HUDEP-2 (cell line): ENCODE results near the gene FCRLB.
A peak's percentile ranks its signal among the peaks of the same experiment; 100 is the strongest.
"Not testable (repeated sequence)": the region's sequence is repeated elsewhere in the genome, so short reads cannot be mapped to it uniquely, and the experiment has no call there.

ENCODE experiments used
- DNase-seq, 76 experiments: peaks; one replicate each; lab custom pipeline; 2025; ENCODE audit not compliant: unreplicated experiment in 76 of 76; lab: John Stamatoyannopoulos, UW

The FCRLB gene, protein sequence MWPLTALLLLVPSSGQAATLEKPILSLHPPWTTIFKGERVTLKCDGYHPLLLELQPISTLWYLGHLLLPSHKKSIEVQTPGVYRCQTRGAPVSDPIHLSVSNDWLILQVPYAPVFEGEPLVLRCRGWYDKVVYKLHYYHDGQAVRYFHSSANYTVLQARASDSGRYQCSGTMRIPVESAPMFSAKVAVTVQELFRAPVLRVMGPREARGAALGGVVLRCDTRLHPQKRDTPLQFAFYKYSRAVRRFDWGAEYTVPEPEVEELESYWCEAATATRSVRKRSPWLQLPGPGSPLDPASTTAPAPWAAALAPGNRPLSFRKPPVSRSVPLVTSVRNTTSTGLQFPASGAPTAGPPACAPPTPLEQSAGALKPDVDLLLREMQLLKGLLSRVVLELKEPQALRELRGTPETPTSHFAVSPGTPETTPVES

DNA sequence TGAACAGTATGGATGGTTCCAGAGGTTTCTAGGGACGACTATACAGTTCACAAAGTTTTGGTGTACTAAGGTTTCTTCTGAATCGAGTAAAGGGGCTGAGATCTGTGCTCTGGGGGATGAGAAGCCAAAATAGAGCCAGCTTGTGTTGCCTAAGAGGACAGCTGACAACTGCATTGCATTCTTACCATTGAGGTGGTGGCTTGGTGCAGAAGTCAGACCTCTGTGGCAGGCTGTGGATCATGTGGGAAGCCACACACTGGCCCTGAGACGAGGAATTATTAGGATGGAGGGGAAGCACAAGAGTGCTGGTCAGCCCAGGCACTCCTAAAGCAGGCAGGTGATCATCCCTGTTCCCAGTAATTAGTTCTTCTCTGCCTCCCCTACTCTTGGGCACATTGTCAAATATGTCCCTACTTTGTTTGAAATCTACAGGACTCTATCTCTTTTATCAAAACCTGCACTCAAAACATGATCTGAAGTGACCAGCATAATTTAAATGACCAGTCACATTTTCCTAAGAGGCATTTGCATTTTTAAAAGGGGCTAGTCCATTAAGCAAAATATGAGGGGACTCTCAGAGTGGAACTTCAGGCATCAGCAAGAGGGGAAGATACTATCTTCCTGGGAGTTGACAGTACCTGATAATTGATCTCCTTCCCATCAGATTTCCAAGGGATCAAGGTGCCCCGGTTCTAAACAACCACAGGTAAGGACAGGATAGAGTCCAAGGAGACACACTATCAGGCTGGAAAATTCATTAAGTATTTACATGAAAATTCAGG lies at the start of gene FCRLB:
FCRLB (plus strand) TSS at position 589 of the 782 bp plus-strand sequence. CDS start 1,129 bp downstream, outside the sequence.
- DNase-seq, result peak in 1 of 76 experiments; percentile 17

DNA sequence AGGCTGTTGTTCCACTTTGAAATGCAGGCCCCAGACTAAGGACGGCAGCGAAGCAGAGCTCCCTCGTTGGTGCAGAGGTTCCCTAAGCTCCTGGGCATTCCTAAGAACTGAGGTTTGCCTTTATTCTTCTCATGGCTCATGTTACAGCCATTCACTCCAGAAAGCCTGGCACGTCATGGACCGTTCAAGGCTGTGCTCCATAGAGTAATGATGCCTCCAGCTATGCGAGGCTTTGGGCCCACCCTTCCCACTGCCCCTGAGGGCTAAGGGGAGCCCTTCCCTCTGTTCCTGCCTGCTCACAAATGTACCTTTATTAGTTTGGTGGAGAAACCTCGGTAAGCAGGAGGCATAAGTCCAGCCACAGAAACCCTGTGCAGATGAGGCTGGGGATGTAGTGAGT lies 47.9 kb upstream of the FCRLB start:
- not testable (repeated sequence) for DNase-seq

DNA sequence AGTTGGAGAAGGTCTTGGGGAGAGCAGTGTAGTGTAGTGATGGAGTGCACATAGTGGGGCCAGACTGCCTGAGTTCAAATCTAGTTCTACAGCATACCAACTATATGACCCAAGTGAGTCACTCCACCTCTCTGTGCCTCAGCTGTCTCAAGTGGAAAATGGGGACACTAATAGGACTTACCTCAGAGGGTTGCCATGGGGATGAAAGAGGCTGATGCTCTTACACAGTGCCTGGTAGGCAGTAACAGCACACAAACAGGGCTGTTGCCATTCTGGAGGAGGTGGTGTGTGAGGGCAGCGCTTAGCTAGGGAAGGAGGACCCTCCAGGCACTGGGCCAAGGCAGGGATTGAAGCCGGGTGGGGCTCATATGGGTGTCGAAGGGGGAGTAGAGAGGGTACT lies 46.9 kb upstream of the FCRLB start:
- not testable (repeated sequence) for DNase-seq

DNA sequence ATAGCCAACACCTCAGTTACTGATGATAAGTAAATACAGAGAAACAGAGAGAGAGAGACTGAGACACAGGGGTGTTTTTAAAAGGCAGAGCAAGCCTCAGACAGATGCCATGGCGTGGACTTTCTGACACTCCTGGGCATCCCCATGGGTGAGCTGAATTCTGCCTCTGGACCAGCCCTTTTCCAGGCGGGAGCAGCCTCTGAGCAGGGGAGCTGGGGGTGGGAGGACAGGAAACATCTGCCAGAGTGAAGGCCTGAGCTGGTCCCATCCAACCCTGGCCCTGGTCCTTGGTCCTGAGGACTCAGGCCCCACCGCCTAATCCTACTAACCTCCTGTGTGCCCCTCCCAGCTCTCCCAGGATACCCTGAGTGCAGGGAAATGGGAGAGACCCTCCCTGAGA lies 46.4 kb upstream of the FCRLB start:
- DNase-seq, result not testable (repeated sequence)

DNA sequence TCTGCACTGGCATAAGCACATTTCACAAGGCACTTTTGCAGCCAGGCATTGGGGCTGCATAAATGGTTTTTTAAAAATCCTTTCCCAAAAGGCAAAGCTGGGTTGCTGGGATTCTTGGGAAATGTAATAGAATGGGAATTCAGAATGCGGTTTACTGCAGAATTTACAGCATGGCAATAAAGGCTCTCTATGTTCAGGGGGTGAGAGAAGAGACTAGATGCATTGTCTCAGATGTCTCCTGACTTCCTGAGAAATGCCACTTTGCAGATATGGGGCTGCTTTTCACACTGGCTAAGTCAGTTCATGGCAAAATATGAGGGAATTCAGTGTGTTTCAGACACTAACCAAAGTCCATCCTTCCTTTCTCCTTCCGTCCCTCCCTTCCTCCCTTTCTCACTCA lies 44.9 kb upstream of the FCRLB start:
- no peak for DNase-seq

DNA sequence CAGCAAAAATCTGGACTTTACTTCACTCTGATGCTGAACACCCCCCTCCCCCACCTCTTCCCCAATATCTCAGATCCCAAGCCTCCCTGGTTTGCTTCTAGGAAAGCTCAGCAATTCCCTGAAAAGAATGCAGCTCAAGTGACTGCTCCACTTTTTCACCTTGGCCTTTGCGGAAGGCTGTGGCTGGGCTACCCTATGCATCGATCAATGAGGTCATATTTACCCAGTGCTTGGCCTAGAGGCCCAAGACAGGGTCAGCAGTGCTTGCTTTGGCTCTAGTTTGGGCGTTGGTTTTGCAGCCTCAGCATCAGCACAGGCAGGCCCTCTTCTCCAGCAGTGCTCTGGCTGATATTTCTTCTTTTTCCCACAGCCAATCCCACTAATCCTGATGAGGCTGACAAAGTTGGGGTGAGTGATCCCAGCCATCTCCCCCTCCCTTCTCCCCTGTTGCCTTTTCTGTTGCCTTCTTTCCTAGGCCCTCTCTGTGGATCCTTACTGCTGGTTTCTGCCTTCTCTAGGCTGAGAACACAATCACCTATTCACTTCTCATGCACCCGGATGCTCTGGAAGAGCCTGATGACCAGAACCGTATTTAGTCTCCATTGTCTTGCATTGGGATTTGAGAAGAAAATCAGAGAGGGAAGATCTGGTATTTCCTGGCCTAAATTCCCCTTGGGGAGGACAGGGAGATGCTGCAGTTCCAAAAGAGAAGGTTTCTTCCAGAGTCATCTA lies 44.2 kb upstream of the FCRLB start:
- DNase-seq, result no peak

DNA sequence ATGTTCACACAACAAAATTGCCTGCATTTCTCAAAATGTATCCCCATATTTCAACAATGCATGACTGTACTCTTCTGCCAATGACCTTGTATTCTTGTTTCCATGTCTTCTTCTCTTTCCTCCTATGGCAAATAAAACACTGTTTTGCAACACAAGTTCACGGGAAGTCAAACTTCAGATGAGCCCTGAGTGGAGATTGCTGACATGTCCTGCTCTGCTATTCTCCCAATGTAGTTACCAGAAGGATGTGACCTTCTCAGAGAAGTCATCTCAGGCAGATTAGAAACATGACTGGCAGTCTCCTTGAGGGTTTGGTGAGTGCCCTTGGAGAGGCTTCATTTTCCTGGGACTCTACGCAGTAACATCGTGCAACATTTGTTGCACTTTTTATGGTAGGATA lies 42.8 kb upstream of the FCRLB start:
- DNase-seq, result no peak

DNA sequence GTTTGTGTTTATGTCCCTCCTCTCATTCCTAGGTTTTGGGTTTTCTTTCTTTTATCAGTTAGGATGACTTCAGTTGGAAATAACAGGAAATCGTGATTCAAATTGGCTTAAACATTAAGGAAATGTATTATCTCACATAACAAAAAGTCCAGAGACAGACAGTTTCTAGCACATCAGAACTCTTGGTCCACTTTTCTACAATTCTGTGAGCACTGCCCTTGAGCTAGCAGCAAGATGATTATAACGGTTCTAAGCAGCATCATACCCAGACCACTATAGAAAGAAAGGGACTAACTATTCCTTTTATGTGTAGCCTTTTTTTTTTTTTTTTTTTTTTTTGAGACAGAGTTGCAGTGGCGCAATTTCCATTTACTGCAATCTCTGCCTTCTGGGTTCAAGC lies 39.5 kb upstream of the FCRLB start:
- DNase-seq, result no peak

DNA sequence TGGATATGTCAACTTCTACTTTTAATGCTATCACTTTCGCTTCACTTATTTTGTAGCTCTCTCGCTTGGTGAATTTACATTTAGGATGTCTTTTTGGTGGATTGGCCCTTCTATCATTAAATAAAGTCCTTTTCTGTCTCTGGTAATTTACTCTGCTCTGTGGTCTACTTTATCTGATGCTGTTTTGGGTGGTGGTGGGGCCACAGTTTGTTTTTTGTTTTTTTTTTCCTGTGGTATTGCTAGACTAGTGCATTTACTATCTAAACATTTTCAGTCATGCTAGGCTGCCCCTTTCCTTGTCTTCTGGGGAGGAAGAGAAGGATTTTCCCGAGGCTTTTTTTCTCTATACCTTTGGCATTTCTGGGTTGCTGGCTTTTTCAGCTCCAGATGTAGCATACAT lies 32.4 kb upstream of the FCRLB start:
- no peak for DNase-seq

DNA sequence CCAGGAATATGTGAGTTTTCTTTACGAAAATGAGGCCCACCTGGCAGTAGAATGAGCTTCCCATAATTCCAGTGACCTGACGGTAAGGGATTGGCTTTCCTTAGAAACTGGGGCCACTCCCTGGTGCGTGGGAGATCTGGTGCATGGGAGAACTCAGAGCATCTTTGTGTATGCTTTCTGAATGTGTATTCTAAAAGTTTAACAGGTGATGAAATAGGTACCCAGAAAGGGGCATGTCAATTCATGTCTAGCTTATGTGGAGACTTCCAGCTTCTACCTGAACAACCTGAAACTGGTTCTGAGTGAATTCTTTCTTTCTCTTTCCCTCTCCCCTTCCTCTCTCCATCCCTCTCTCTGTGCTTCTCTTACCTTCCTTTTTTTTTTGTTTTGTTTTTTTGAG lies 29.5 kb upstream of the FCRLB start:
- no peak for DNase-seq

DNA sequence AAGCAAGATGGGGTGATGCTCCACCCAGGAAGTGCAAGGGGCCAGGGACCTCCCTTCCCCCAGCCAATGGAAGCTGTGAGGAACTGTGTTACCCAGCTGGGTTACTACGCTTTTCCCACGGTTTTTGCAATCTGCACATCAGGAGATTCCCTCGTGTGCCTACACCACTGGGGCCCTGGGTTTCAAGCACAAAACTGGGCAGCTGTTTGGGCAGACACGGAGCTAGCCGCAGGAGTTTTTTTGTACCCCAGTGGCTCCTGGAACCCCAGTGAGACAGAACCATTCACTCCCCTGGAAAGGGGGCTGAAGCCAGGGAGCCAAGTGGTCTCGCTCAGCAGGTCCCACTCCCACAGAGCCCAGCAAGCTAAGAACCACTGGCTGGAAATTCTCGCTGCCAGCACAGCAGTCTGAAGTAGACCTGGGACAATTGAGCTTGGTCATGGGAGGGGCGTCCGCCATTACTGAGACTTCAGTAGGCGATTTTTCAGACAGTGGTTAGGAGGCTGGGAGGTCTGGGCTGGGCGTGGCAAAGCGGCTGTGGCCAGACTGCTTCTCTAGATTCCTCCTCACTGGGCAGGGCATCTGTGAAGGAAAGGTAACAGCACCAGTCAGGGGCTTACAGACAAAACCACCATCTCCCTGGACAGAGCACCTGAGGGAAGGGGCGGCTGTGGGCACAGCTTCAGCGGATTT lies 28.2 kb upstream of the FCRLB start:
- not testable (repeated sequence) for DNase-seq

DNA sequence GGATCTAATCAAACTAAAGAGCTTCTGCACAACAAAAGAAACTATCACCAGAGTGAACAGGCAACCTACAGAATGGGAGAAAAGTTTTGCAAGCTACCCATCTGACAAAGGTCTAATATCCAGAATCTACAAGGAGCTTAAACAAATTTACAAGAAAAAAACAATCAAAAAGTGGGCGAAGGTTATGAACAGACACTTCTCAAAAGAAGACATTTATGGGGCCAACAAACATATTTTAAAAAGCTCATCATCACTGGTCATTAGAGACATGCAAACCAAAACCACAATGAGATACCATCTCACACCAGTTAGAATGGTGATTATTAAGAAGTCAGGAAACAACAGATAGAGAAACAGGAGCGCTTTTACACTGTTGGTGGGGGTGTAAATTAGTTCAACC lies 23.0 kb upstream of the FCRLB start:
- DNase-seq, result not testable (repeated sequence)

DNA sequence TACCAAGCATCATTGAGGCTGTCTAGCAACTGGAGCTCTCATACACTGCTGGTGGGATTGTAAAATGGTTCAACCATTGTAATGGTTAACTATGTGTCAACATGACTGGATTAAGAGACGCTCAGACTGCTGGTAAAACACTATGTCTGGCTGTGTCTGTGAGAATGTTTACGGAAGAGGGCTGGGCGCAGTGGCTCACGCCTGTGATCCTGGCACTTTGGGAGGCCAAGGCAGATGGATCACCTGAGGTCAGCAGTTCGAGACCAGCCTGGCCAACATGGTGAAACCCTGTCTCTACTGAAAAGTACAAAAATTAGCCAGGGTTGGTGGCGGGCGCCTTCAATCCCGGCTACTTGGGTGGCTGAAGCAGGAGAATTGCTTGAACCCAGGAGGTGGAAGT lies 19.1 kb upstream of the FCRLB start:
- DNase-seq, result no peak

DNA sequence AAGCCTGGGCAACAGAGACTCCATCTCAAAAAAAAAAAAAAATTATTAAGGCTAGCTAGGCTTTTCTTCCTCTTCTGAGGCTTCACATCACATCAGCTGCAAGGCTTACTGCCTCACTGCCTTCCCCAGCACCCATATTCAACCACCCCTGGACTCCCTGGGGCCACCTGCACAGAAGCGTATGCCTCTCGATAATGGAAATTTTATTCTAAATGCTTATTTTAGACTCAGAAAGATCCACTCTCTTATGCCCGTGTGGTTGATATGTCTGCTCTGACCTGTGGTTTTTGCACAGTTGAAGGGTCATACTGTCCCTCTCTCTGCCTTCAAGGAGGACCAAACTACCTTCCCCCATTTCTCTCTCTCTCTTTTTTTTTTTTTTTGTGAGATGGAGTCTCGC lies 15.8 kb upstream of the FCRLB start:
- DNase-seq, result no peak

DNA sequence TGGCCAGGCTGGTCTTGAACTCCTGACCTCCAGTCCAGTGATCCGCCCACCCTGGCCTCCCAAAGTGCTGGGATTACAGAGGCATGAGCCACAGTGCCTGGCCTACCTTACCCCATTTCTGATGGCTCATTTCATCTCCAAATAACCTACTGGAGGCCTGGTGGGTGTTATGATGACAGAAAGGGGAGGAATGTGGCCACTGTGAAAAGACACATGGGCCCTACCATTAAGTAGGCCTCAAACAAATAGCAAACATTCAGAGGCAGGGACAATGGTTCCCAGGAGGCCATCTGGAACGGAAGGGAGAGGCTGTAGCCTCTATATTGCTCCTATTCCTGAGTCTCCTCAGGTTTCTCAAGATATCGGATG lies 15.2 kb upstream of the FCRLB start:
- no peak for DNase-seq

DNA sequence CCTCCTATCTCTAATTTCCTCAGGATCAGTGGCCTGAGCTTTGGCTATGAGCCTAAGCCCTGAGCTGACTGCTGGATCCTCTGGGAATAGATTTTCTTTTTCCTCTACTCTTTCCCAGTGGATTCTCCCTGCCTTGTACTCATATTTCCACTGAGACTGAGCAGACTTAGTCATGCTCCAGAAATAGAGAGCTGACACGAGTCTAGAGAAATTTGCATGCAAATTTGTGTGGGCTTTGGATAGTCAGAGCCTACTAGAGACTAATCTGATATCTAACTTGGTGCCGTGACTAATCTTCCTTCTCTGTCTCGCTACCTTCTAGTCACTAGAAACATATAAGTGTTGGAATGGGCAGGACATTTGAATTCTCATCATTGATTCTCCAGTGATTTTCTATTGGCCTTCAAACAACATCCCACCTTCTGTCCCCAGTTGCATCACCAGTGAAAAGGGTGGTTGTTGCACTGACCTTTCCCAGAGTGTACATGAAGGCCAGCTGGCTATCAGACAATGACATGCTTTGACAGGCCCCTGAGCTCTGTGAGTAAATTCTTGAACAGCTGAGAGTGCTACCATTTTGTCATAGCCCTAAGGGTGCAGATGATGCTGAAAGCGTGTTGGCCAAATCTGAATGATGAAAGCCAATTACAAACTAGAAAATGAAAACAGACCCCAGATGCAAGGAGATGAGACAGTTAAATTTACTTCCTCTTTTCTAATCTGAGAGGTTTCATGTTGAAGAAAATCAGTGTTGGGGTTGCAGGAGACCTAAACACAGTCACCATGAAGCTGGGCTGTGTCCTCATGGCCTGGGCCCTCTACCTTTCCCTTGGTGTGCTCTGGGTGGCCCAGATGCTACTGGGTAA lies 14.6 kb upstream of the FCRLB start, which contains the start of gene FCRLA:
FCRLA (plus strand) TSS at position 748 of the 866 bp plus-strand sequence; CDS start at position 784, 36 bp downstream.
- no peak for DNase-seq

DNA sequence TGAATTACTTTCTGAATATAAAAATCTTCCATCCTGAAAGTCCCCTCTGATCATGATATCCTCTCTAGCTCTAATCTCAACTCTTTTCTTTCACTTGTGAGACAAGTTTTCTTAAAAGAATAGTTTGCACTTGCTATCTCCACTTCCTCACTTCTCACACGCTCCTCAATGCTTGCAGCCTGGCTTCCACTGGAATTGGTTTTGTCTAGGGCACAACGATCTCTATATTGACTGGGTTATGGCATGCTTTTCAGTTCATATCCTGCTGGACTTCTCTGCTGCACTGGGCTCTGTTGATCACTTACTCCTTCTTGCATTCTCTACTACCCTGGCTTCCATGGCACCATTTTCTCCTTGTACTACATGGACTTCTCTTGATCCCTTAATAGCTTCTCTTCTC lies 13.8 kb upstream of the FCRLB start:
- DNase-seq, result no peak

DNA sequence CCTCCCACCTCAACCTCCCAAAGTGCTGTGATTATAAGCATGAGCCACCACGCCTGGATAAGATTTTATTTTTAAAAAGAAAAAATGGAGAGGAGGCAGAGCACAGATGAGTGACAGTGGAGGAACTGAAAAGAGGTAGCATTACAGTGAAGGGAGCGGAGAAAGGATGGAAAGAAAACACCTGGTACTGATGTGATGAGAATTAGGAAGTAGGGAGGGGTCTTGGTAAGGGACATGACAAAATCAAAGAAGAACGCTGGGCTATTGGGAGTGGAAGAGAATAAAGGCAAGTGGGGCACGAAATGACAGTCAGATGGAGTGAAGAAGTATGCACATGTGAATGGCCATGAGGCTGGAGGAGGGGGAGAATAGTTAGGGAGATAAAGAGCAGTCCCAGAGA lies 12.0 kb upstream of the FCRLB start:
- no peak for DNase-seq

DNA sequence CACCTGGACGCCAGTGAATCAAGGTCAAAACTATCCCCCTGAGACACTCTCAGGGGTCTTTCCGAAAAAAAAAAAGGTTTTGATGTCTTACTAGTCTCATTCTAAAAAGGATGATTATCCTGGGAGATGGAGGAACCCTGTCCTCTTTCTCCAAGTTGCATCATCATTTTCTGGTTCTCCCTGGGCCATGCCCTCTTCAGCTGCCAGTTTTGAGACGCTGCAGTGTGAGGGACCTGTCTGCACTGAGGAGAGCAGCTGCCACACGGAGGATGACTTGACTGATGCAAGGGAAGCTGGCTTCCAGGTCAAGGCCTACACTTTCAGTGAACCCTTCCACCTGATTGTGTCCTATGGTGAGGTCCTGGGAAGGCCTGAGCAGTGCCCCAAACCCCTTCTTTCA lies 10.8 kb upstream of the FCRLB start:
- DNase-seq, result no peak
